Activated CD4-positive, alpha-beta T cell treated with anti-CD3 and anti-CD28 coated beads for 24 hours (primary cell): Measurements from ENCODE around the gene ANLN.
"Not testable (repeated sequence)": the region's sequence is repeated elsewhere in the genome, so short reads cannot be mapped to it uniquely, and the experiment has no call there.

Source experiments
- DNase-seq, 2 donors: peaks; one replicate each; pipeline ENCODE4 v3.0.0-alpha.2; 2020; ENCODE audit warnings: low read depth in 2 of 2

Gene ANLN

GRCh38 chr7:36466001-36466400, 76.3 kb downstream of the ANLN start:
- not testable (repeated sequence) for DNase-seq

- DNase-seq, result no peak
Measured at GRCh38 chr7:36468370-36469101, 78.9 kb downstream of the ANLN start.

GRCh38 chr7:36469236-36469635, 79.6 kb downstream of the ANLN start:
- no peak for DNase-seq

- DNase-seq, result no peak
Measured at GRCh38 chr7:36472141-36472729, 82.6 kb downstream of the ANLN start.

- DNase-seq, result peak in 1 of 2 donors; percentile 31
Measured at GRCh38 chr7:36473454-36474282, 84.0 kb downstream of the ANLN start.

GRCh38 chr7:36474283-36475010, 84.8 kb downstream of the ANLN start:
- DNase-seq, result no peak

- no peak for DNase-seq
Measured at GRCh38 chr7:36475011-36475342, 85.3 kb downstream of the ANLN start.

GRCh38 chr7:36475381-36475780, 85.7 kb downstream of the ANLN start:
- DNase-seq, result no peak

GRCh38 chr7:36478745-36479144, 89.1 kb downstream of the ANLN start:
- no peak for DNase-seq

GRCh38 chr7:36483853-36484252, 94.2 kb downstream of the ANLN start:
- not testable (repeated sequence) for DNase-seq

- DNase-seq, result no peak
Measured at GRCh38 chr7:36484265-36484664, 94.6 kb downstream of the ANLN start.

- DNase-seq, result no peak
Measured at GRCh38 chr7:36486336-36486735, 96.7 kb downstream of the ANLN start.

GRCh38 chr7:36487756-36488336, 98.2 kb downstream of the ANLN start:
- DNase-seq, result peak in 1 of 2 donors; percentile 21

- not testable (repeated sequence) for DNase-seq
Measured at GRCh38 chr7:36488672-36489071, 99.0 kb downstream of the ANLN start.

GRCh38 chr7:36490419-36490830, 100.8 kb downstream of the ANLN start:
- DNase-seq, result no peak

GRCh38 chr7:36491317-36491716, 101.7 kb downstream of the ANLN start:
- DNase-seq, result no peak

- DNase-seq, result no peak
Measured at GRCh38 chr7:36496576-36496975, 106.9 kb downstream of the ANLN start.

GRCh38 chr7:36497176-36497575, 107.5 kb downstream of the ANLN start:
- not testable (repeated sequence) for DNase-seq

GRCh38 chr7:36497775-36498174, 108.1 kb downstream of the ANLN start:
- DNase-seq, result no peak
